HL-60/S4 (cell line): Measurements from ENCODE around the gene ZSCAN1.

Experiments used
- in situ Hi-C: fragments of 300-500 bp; cut with MboI; formaldehyde crosslinking; loops from 2 replicates; pipeline ENCODE4 v1.14.3; 2022; ENCODE audit warnings: low sequenced_read_pairs

The ZSCAN1 gene

DNA sequence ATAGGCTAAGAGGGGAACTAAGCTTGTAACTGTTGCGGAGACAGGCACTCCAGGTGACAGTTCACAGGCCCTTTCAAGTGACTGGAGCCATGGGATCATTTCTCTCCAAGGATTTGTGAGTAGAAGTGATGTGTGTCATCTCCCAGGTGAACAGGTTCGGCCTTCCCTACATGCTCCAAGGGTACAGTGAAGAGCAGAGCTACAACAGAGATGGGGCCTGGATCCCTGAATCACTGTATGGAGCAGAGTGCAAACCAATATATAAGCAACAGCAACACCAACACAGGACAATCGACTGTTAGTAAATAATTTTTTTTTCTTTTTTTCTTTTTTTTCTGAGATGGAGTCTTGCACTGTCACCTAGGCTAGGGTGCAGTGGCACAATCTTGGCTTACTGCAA, 49.2 kb downstream of the ZSCAN1 start:
- in situ Hi-C loops: no loop called here

GRCh38 chr19:58084596-58085347, 50.9 kb downstream of the ZSCAN1 start:
- in situ Hi-C loops: no loop called here

DNA sequence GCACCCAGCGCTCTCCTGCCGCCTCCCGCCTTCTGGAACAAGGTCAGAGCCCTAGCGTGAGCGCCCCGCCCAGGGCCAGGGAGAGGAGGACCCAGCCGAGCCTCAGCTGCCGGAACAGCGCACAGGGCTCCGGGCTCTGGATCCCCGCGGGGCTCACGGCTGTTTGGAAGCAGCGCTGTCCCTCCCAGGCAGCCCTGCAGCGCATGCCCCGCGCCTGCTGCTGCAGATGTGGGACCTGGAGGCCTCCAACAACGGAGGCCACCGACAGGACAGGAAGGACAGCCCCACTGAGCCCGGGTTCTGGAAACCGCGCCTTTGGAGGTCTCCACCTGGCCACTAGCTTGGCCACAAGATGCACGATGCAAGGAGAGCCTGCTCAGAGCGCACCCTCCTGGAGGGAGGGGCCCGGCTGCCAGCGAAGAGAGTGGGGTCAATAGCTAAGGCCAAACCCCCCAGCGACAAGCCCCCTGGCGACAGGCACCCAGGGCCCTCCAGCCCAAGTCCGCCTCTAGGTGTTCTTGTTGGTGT, 51.6 kb downstream of the ZSCAN1 start:
- in situ Hi-C loops: no loop called here

- in situ Hi-C loops: no loop called here
Observed at GRCh38 chr19:58086825-58087710, 53.2 kb downstream of the ZSCAN1 start.

DNA sequence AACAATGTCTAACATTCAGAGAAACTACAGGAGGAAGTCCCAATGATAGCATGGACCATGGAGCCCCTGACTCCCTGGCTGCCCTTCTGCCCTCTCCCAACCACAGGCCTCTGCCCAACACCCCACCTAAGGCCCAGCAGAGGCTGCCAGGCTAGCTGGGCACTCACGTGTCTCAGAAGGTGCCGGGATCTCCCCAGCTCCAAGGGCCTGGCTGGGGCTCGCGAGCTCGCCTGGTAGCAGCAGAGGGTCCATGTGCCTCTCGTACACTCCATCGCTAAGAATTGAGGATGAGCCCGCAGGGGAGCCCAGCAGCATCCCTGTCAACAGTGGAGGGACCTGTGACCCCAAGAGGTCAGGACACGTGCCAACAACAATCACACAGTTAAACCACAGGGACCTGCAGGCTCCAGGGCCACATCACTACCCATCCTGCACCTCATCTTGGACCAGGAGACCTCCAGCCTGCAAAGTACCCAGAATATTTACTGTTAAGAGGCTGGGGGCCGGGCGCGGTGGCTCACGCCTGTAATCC, 54.8 kb downstream of the ZSCAN1 start:
- in situ Hi-C loops: no loop called here

- in situ Hi-C loops: no loop called here
Observed at GRCh38 chr19:58089846-58090245, 56.0 kb downstream of the ZSCAN1 start.

DNA sequence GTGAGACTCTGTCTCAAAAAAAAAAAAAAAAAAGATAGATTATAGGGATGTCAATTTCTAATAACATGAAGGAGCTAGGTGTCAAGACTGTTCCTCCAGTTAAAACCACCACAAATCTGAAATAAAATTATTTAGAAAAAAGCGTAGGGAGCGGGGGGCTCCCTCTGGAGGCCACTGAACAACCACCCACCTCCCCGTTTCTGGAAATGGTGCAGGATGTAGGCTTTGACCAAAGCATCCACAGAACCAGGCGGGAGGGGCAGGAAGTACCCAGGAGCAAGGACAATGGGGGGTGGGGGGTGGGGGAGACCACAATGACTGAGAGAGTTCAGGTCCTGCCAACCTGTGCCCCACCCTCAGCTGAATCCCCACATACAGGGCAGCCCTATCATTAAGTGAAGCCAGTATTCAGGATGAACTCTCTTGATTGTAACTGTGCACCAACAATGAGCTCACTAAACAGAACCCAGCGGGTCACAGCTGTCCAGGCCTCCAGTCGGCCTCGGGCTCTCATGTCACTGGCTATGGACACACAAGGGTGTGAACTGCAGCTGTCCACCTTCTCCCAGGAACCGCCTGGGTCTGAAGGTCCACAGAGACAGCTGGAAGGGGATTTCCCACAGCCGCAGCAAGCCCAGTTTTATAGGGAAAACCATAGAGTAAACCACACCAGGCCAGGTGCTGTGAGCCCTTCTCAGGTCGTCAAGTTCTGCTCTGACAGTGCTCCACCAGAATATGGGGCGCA, 57.6 kb downstream of the ZSCAN1 start:
- in situ Hi-C loops: no loop called here

DNA sequence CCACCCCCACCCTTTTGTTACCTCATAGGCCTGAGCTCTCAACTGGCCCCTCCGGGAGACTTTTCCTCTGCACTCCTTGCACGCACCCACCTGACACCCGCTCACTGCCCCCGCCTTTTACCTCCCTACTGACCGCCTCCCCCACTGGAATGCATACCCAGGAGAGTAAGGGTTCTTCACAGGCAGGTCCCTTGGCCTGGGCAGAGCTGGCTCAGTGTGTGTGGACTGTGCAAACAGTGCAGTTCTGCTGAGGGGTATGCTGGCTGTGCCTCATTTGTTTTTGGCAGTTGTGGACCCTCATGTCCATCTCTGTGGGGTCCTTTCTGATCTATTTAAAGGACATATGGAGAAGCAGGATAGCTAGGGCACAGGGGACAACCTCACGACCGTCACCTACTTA, 59.2 kb downstream of the ZSCAN1 start:
- in situ Hi-C loops: no loop called here

DNA sequence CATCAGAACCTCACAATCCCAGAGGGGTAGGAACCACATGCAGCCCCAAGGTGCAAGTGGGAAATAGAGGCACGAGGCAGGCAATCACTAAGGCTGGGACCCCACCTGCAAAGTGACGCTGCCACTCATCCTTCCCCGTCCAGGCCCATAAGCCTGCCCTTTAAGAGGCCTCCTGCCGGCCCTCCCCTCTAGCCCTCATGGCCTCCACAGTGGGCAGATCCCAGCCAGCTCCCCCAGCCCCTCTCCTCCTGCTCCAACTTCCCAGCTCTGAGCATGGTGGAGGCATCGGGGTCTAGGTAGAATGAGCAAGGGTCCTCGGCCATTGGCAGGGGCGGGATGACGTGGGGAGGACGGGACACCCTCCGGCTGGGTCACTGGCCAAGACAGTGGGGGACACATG, 61.5 kb downstream of the ZSCAN1 start:
- in situ Hi-C loops: no loop called here

- in situ Hi-C loops: no loop called here
Observed at GRCh38 chr19:58096884-58097283, 63.1 kb downstream of the ZSCAN1 start.

DNA sequence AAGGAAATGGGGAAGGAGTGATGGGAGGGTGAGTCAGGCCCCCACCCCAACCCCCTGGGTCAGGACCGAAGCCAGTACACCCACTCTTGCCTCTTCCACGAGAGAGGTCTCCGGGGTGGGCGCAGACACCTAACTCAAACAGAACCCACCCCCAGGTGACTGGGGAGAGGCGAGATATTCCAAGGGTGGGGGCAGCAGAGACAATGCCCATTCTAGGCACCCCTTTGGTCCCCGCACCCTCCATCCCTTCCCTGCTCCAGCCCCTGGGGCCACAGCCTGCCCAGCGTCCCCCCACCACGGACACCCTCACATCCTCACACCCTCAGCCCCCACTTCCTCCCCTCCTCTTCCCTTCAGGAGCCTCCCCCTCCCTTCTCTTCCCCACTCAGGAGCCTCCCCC, 63.5 kb downstream of the ZSCAN1 start:
- in situ Hi-C loops: no loop called here

- in situ Hi-C loops: no loop called here
Observed at GRCh38 chr19:58097781-58098681, 64.2 kb downstream of the ZSCAN1 start, which contains the start of gene ZSCAN18. Gene ZSCAN18 (minus strand): TSS chr19:58098231. CDS start chr19:58090267, 7,964 bp downstream.

- in situ Hi-C loops: no loop called here
Observed at GRCh38 chr19:58098682-58098998, 64.8 kb downstream of the ZSCAN1 start.
